ENCODE results near the gene LHFPL2.
"Not testable (repeated sequence)": the region's sequence is repeated elsewhere in the genome, so short reads cannot be mapped to it uniquely, and the experiment has no call there.

The LHFPL2 gene

DNA sequence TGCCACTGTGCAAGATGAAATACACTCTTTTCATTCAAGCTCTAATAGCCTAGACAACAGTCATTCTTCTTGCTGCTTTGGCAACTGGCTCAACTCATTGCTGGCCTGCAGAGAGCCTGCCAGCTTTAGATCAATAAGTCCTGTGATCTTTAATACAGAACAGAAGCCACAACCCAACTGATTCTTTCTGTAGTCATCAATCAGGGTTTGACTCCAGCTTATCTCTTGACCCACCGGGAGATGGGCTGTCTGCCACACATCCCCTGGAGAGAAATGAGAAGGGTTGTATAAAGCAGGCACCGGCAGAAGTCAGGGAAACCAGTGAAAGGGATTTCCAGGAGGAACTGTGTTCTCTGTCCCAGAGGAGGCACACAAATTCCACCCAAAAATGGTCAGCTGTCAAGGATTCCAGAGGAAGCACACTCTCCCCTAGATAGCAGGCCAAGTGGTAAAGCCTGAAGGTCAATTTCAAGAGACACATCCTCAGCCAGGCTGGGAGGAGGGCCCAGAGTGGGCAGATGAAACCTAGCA lies 24.5 kb downstream of the LHFPL2 start:
- Mint-ChIP-seq H3K4me1 (no peaks in the 10 kb centered on the region), H3K27ac (no peak overlapping the region), H3K4me3 (no peak overlapping the region), H3K9me3 (no peaks in the 10 kb centered on the region), H3K36me3 (no peaks in the 10 kb centered on the region)
- DNase-seq (ENCODE audit: low spot score in 2 of 2), result no peak
- no peak for ATAC-seq

GRCh38 chr5:78622302-78622971 lies 26.1 kb downstream of the LHFPL2 start:
- Mint-ChIP-seq H3K36me3 (no peaks in the 10 kb centered on the region), H3K27ac (no peak overlapping the region)

DNA sequence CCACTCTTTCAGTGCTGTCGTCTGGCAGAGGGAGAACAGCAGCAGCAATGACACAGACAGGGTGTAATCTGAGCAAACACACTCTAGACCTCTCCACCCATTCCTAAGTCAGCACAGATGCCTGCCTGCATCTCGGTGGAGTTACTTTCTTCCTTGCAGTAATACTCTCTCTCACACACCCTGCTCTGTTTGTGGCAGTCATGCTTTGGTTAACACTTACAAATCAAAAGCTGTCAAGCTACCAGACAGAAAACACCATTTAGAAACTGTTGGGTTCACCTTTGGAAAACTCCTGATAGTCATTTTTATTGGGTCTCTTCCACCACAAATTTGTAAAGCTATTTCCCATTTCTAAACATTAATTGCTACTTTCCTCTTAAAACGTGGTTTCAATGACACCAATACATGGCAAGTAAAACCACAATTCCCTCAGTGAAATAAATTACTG lies 27.3 kb downstream of the LHFPL2 start:
- Mint-ChIP-seq H3K9me3 (no peaks in the 10 kb centered on the region), H3K4me3 (no peak overlapping the region), H3K4me1 (no peaks in the 10 kb centered on the region), H3K36me3 (no peaks in the 10 kb centered on the region), H3K27ac (no peak overlapping the region)
- DNase-seq (ENCODE audit: low spot score in 2 of 2) (no peak), ATAC-seq (no peak)

More at GRCh38 chr5:78622302-78622971, 26.1 kb downstream of the LHFPL2 start:
- no peak for DNase-seq (ENCODE audit: low spot score in 2 of 2)
- Mint-ChIP-seq H3K4me1 (no peaks in the 10 kb centered on the region), H3K9me3 (no peaks in the 10 kb centered on the region), H3K4me3 (no peak overlapping the region)
- ATAC-seq, result no peak

DNA sequence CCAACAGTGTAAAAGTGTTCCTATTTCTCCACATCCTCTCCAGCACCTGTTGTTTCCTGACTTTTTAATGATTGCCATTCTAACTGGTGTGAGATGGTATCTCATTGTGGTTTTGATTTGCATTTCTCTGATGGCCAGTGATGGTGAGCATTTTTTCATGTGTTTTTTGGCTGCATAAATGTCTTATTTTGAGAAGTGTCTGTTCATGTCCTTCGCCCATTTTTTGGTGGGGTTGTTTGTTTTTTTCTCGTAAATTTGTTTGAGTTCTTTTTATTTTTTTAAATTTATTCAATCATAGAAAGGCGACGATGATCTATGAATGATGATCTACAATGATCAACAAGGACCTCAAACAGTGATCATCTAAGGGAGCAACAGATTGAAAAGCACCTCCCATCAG lies 28.5 kb downstream of the LHFPL2 start:
- H3K36me3 Mint-ChIP-seq; DNase-seq (ENCODE audit: low spot score in 2 of 2); ATAC-seq; H3K4me1 Mint-ChIP-seq; H3K27ac Mint-ChIP-seq; H3K9me3 Mint-ChIP-seq; H3K4me3 Mint-ChIP-seq: not testable (repeated sequence)

GRCh38 chr5:78618303-78618702 lies 30.3 kb downstream of the LHFPL2 start:
- ATAC-seq (no peak), DNase-seq (ENCODE audit: low spot score in 2 of 2) (no peak)
- no peak overlapping the region for H3K27ac Mint-ChIP-seq
- no peaks in the 10 kb centered on the region for H3K36me3 Mint-ChIP-seq
- H3K4me1 Mint-ChIP-seq, result no peaks in the 10 kb centered on the region
- H3K9me3 Mint-ChIP-seq, result no peaks in the 10 kb centered on the region
- H3K4me3 Mint-ChIP-seq, result no peak overlapping the region

DNA sequence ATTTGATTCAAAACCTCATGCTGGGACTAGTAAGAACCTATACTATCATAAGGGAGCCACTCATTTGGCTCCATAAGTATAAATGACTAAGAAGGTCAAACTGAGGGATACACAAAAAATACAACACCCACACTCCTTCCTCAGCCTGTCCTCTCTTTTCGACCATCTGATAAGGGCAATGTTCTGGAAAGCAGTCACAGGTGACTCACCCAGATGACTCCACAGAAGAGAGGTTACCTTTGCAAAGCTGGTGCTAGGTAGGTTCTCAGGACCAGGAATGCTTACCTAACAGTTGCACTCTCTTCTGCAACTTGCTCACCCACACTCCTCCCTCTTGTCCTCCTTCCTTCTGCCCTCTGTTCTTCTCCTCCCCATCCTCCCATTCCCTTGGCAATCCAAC lies 32.9 kb downstream of the LHFPL2 start:
- no peak overlapping the region for H3K4me3 Mint-ChIP-seq
- no peaks in the 10 kb centered on the region for H3K4me1 Mint-ChIP-seq
- H3K9me3 Mint-ChIP-seq, result no peaks in the 10 kb centered on the region
- H3K27ac Mint-ChIP-seq, result no peak overlapping the region
- no peaks in the 10 kb centered on the region for H3K36me3 Mint-ChIP-seq
- ATAC-seq (peak; percentile 52), DNase-seq (ENCODE audit: low spot score in 2 of 2) (no peak)

DNA sequence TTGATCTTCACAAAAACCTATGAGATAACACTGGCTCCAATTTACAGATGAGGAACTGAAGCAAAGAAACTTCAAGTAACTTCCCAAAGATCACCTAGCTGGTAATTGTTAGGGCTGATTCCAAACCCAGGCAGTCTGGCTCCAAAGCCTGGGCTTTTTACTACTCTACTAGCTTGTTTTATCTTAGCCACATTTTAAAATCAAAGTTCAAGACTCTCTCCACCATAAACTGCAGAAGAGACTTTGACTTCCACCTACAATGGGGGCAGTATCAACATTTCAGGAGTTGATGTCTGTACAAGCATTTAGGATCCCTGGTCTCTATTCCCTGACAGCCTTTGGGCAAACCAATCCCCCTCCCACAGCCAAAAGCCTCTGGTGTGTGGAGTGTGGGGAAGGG lies 33.8 kb downstream of the LHFPL2 start:
- ATAC-seq, result no peak
- no peak overlapping the region for H3K27ac Mint-ChIP-seq

DNA sequence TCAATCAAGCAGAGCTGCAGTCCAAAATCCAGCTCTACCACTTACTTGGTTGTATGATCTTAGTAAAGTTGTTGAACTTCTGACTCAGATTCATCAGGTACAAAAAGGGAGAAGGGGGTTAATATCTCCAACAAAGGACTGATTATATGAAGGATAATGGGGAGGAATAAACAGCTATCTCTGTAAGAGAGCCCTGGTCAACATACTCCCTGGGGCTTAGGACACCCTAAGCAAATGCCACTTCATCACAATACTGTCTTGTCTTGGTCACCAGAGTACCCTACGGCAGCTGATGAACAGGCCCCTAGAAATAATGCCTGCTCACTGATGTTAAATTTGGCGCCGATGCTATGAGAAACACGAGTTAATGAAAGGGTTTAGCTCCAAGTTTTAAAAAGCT lies 34.8 kb downstream of the LHFPL2 start:
- Mint-ChIP-seq H3K4me1 (no peaks in the 10 kb centered on the region), H3K27ac (no peak overlapping the region), H3K36me3 (no peaks in the 10 kb centered on the region), H3K9me3 (no peaks in the 10 kb centered on the region), H3K4me3 (no peak overlapping the region)
- ATAC-seq (no peak), DNase-seq (ENCODE audit: low spot score in 2 of 2) (no peak)

More for the DNA sequence above, 33.8 kb downstream of the LHFPL2 start:
- no peak for DNase-seq (ENCODE audit: low spot score in 2 of 2)
- Mint-ChIP-seq H3K36me3 (no peaks in the 10 kb centered on the region), H3K4me1 (no peaks in the 10 kb centered on the region), H3K9me3 (no peaks in the 10 kb centered on the region), H3K4me3 (no peak overlapping the region)

DNA sequence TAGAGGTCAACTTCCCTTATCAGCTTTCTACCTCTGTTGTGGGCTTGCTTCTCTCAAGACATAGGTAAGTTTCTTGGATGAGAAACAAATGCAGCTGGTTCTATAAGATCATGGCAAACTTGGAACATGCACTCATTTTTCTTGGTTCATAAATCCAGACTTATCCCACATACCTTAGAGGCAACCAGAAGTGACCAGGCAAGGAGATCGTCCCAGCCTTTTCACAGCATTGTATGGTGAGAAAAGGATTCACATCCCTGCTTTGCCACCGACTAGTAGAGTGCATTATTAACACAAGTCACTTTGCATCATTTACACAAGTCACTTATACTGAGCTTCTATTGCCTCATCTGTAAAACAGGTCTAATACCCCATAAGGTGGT lies 35.4 kb downstream of the LHFPL2 start:
- DNase-seq (ENCODE audit: low spot score in 2 of 2), result no peak
- Mint-ChIP-seq H3K4me3 (no peak overlapping the region), H3K36me3 (no peaks in the 10 kb centered on the region), H3K27ac (no peak overlapping the region), H3K4me1 (no peaks in the 10 kb centered on the region), H3K9me3 (no peaks in the 10 kb centered on the region)
- no peak for ATAC-seq

GRCh38 chr5:78612227-78613150 lies 36.1 kb downstream of the LHFPL2 start:
- Mint-ChIP-seq H3K4me3 (no peak overlapping the region), H3K9me3 (no peaks in the 10 kb centered on the region), H3K27ac (no peak overlapping the region), H3K4me1 (no peaks in the 10 kb centered on the region), H3K36me3 (no peaks in the 10 kb centered on the region)
- no peak for ATAC-seq
- no peak for DNase-seq (ENCODE audit: low spot score in 2 of 2)

GRCh38 chr5:78611126-78611605 lies 37.4 kb downstream of the LHFPL2 start:
- no peaks in the 10 kb centered on the region for H3K4me1 Mint-ChIP-seq
- no peak overlapping the region for H3K27ac Mint-ChIP-seq
- no peaks in the 10 kb centered on the region for H3K36me3 Mint-ChIP-seq
- H3K4me3 Mint-ChIP-seq, result no peak overlapping the region
- peak; percentile 33 for ATAC-seq
- no peak for DNase-seq (ENCODE audit: low spot score in 2 of 2)
- no peaks in the 10 kb centered on the region for H3K9me3 Mint-ChIP-seq

- Mint-ChIP-seq H3K9me3 (no peaks in the 10 kb centered on the region), H3K36me3 (no peaks in the 10 kb centered on the region), H3K4me1 (no peaks in the 10 kb centered on the region), H3K27ac (no peak overlapping the region), H3K4me3 (no peak overlapping the region)
- ATAC-seq (no peak), DNase-seq (ENCODE audit: low spot score in 2 of 2) (no peak)
Observed at GRCh38 chr5:78610636-78611035, 37.9 kb downstream of the LHFPL2 start.

GRCh38 chr5:78610163-78610583 lies 38.4 kb downstream of the LHFPL2 start:
- Mint-ChIP-seq H3K4me3 (no peak overlapping the region), H3K36me3 (no peaks in the 10 kb centered on the region), H3K9me3 (no peaks in the 10 kb centered on the region), H3K27ac (no peak overlapping the region), H3K4me1 (no peaks in the 10 kb centered on the region)
- DNase-seq (ENCODE audit: low spot score in 2 of 2), result no peak
- no peak for ATAC-seq

GRCh38 chr5:78607864-78608263 lies 40.7 kb downstream of the LHFPL2 start:
- H3K4me3 Mint-ChIP-seq, result no peak overlapping the region
- no peak for ATAC-seq
- no peaks in the 10 kb centered on the region for H3K9me3 Mint-ChIP-seq
- no peak for DNase-seq (ENCODE audit: low spot score in 2 of 2)
- no peaks in the 10 kb centered on the region for H3K4me1 Mint-ChIP-seq
- no peak overlapping the region for H3K27ac Mint-ChIP-seq
- H3K36me3 Mint-ChIP-seq, result no peaks in the 10 kb centered on the region

GRCh38 chr5:78606241-78606640 lies 42.3 kb downstream of the LHFPL2 start:
- H3K4me3 Mint-ChIP-seq, result no peak overlapping the region
- ATAC-seq (no peak), DNase-seq (ENCODE audit: low spot score in 2 of 2) (no peak)
- no peaks in the 10 kb centered on the region for H3K4me1 Mint-ChIP-seq
- H3K9me3 Mint-ChIP-seq, result no peaks in the 10 kb centered on the region
- no peaks in the 10 kb centered on the region for H3K36me3 Mint-ChIP-seq
- H3K27ac Mint-ChIP-seq, result no peak overlapping the region

DNA sequence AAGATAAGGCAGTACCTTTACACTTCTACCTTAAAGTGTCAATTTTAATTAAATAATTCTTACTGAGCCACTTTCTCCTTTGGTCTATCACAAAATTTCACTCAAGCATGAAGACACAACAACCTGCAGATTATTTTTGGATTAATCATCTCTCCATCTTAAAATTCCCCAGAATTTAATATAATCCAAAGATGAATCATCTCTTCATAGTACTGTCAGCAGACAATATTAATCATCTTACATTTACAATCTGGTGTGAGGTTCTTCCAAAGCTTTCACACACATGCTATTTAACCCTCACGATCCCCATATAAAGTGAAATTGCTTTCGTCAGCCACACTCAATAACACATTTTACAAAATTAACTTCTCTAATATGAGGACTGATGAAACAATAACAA lies 43.0 kb downstream of the LHFPL2 start:
- Mint-ChIP-seq H3K4me3 (no peak overlapping the region), H3K36me3 (no peaks in the 10 kb centered on the region), H3K4me1 (no peaks in the 10 kb centered on the region), H3K9me3 (no peaks in the 10 kb centered on the region), H3K27ac (no peak overlapping the region)
- ATAC-seq, result no peak
- no peak for DNase-seq (ENCODE audit: low spot score in 2 of 2)

Measured in stimulated activated effector memory CD8-positive, alpha-beta T cell treated with anti-CD3 and anti-CD28 coated beads, Interleukin-12 subunit alpha, Interleukin-12 subunit beta, amount 100 ng/mL, for 72 hours (primary cell).